Measurements from ENCODE around the gene KNSTRN.

DNA sequence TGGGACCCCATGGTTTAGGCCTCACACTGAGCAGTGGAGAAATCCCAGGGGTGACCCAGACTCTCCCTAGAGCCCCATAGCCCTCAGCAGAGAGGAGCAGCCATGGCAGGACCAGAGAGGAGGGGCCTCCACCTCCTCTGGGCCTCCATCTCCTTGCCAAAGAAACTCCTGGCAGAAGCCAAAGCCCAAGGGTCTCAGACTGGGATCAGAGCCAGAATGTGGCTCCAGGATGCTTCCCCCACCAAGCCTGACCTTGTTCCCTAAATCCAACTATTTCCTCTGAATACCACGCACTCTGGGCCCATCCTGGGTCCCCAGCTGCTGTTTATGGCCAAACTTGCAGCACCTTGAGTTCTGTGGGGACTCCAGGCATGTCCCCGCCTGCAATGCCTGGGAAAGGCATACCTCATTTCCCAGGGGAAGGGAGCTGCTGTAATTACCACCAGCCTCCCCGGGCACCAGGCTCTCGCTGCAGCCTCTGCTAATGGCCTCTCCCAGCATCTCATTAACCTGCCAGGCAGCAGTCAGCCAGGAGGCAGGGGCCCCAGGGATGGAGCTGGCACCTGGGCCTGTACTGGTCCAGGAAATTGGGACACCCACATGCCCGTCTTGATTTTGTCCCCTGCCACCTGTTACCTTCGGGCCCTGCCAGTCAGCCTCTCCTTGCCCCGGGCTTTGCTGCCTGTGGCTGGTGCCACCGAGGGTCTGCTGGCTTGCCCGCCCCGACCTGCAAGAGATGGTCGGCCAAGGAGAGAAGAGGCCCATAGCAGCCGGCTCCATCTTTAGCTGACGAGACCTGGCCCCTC lies 46.4 kb upstream of the KNSTRN start:
- no peak for TF ChIP-seq FOXM1 (IDR thresholded peaks at IDR 0.05; ENCODE audit: borderline replicate concordance, low read depth)
- no peak for TF ChIP-seq NFIC (IDR thresholded peaks at IDR 0.05)
- TF ChIP-seq, protein P1, sequence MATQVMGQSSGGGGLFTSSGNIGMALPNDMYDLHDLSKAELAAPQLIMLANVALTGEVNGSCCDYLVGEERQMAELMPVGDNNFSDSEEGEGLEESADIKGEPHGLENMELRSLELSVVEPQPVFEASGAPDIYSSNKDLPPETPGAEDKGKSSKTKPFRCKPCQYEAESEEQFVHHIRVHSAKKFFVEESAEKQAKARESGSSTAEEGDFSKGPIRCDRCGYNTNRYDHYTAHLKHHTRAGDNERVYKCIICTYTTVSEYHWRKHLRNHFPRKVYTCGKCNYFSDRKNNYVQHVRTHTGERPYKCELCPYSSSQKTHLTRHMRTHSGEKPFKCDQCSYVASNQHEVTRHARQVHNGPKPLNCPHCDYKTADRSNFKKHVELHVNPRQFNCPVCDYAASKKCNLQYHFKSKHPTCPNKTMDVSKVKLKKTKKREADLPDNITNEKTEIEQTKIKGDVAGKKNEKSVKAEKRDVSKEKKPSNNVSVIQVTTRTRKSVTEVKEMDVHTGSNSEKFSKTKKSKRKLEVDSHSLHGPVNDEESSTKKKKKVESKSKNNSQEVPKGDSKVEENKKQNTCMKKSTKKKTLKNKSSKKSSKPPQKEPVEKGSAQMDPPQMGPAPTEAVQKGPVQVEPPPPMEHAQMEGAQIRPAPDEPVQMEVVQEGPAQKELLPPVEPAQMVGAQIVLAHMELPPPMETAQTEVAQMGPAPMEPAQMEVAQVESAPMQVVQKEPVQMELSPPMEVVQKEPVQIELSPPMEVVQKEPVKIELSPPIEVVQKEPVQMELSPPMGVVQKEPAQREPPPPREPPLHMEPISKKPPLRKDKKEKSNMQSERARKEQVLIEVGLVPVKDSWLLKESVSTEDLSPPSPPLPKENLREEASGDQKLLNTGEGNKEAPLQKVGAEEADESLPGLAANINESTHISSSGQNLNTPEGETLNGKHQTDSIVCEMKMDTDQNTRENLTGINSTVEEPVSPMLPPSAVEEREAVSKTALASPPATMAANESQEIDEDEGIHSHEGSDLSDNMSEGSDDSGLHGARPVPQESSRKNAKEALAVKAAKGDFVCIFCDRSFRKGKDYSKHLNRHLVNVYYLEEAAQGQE (IDR thresholded peaks at IDR 0.05; ENCODE audit: low read depth) = no peak
- no peak for TF ChIP-seq TEAD4 (IDR thresholded peaks at IDR 0.05)
- TF ChIP-seq CEBPB (IDR thresholded peaks at IDR 0.05) = no peak
- no peak for TF ChIP-seq EGR1 (IDR thresholded peaks at IDR 0.05)
- TF ChIP-seq TCF12 (IDR thresholded peaks at IDR 0.05; ENCODE audit: low read depth) = no peak
- no peak for TF ChIP-seq TAF1 (IDR thresholded peaks at IDR 0.05; ENCODE audit: low read depth)
- no peak for TF ChIP-seq MAX (IDR thresholded peaks at IDR 0.05)
- no peak for TF ChIP-seq RAD21 (IDR thresholded peaks at IDR 0.05; ENCODE audit: low read depth)
